Epithelial cell of proximal tubule (primary cell): Measurements from ENCODE around the gene ADGRB3. TPM values are rescaled to one million over a fixed set of nuclear protein-coding genes. Genes with fewer than 3 reads are reported as not detected.
A peak's percentile ranks its signal among the peaks of the same experiment; 100 is the strongest.

Source experiments
- DNase-seq: peaks from one replicate; pipeline ENCODE4 v3.0.0-alpha.2; 2011; ENCODE audit warnings: low read depth
- H3K4me3 ChIP-seq: 2 replicates; pipeline ENCODE4 v1.5.1; 2011; ENCODE audit warnings: low read depth, mild to moderate bottlenecking, low read length
- CTCF ChIP-seq: conservative IDR thresholded peaks from 2 replicates; pipeline ENCODE4 v1.5.1; 2012; ENCODE audit warnings: low read depth, mild to moderate bottlenecking, low read length
- total RNA-seq: library from RNA; depleted of rRNA; stranded (reverse); fragments of >200 nt; gene quantifications from 2 replicates; pipeline ENCODE4 v1.2.3, GENCODE V29; 2015

The ADGRB3 gene
- total RNA-seq, 1 donor from 2014 or later: 4.7 TPM

- DNase-seq: no peak
- H3K4me3 ChIP-seq: no peak overlapping the region
- TF ChIP-seq CTCF: no peak
Measured at GRCh38 chr6:68947721-68948120, 312.6 kb downstream of the ADGRB3 start.

- DNase-seq: no peak
- no peak for TF ChIP-seq CTCF
- no peak overlapping the region for H3K4me3 ChIP-seq
Measured at GRCh38 chr6:68951270-68951669, 316.2 kb downstream of the ADGRB3 start.

GRCh38 chr6:68958327-68958726, 323.2 kb downstream of the ADGRB3 start:
- peak; percentile 52 for TF ChIP-seq CTCF
- no peak overlapping the region for H3K4me3 ChIP-seq
- DNase-seq: no peak

- no peak overlapping the region for H3K4me3 ChIP-seq
- no peak for DNase-seq
- TF ChIP-seq CTCF: peak; percentile 97
Measured at GRCh38 chr6:68967549-68968300, 332.6 kb downstream of the ADGRB3 start.

GRCh38 chr6:68968301-68968649, 333.2 kb downstream of the ADGRB3 start:
- DNase-seq: no peak
- TF ChIP-seq CTCF: no peak
- no peak overlapping the region for H3K4me3 ChIP-seq

- no peak for TF ChIP-seq CTCF
- H3K4me3 ChIP-seq: no peak overlapping the region
- DNase-seq: no peak
Measured at GRCh38 chr6:68973066-68973465, 338.0 kb downstream of the ADGRB3 start.

GRCh38 chr6:68975064-68975463, 340.0 kb downstream of the ADGRB3 start:
- DNase-seq: no peak
- TF ChIP-seq CTCF: peak; percentile 70

More at GRCh38 chr6:68975064-68975463, 340.0 kb downstream of the ADGRB3 start:
- no peak overlapping the region for H3K4me3 ChIP-seq
